Activated CD4-positive, alpha-beta T cell treated with anti-CD3 and anti-CD28 coated beads for 24 hours (primary cell): Measurements from ENCODE around the gene C10orf143.

Experiments
- DNase-seq, 2 donors: peaks; one replicate each; pipeline ENCODE4 v3.0.0-alpha.2; 2020; ENCODE audit warnings: low read depth in 2 of 2

C10orf143 gene

GRCh38 chr10:130053561-130053960 lies 57.1 kb downstream of the C10orf143 start:
- DNase-seq = no peak

GRCh38 chr10:130052193-130052592 lies 58.4 kb downstream of the C10orf143 start:
- no peak for DNase-seq

GRCh38 chr10:130050721-130051120 lies 59.9 kb downstream of the C10orf143 start:
- no peak for DNase-seq

GRCh38 chr10:130049987-130050386 lies 60.6 kb downstream of the C10orf143 start:
- DNase-seq = no peak

- no peak for DNase-seq
These were observed 61.4 kb downstream of the C10orf143 start for GRCh38 chr10:130049244-130049643.

- DNase-seq = no peak
These were observed 62.5 kb downstream of the C10orf143 start for GRCh38 chr10:130048081-130048480.

GRCh38 chr10:130047336-130047735 lies 63.3 kb downstream of the C10orf143 start:
- no peak for DNase-seq

- no peak for DNase-seq
These were observed 64.0 kb downstream of the C10orf143 start for GRCh38 chr10:130046591-130046990.

- no peak for DNase-seq
These were observed 64.8 kb downstream of the C10orf143 start for GRCh38 chr10:130045801-130046321.

- no peak for DNase-seq
These were observed 65.5 kb downstream of the C10orf143 start for GRCh38 chr10:130045091-130045652.

GRCh38 chr10:130044067-130045061 lies 66.3 kb downstream of the C10orf143 start:
- no peak for DNase-seq

GRCh38 chr10:130043491-130043890 lies 67.1 kb downstream of the C10orf143 start:
- DNase-seq = no peak

- DNase-seq = no peak
These were observed 68.2 kb downstream of the C10orf143 start for GRCh38 chr10:130042381-130042780.

GRCh38 chr10:130041451-130042371 lies 68.9 kb downstream of the C10orf143 start:
- DNase-seq = no peak

- DNase-seq = no peak
These were observed 69.8 kb downstream of the C10orf143 start for GRCh38 chr10:130040817-130041330.

- DNase-seq = no peak
These were observed 70.3 kb downstream of the C10orf143 start for GRCh38 chr10:130040351-130040750.

- no peak for DNase-seq
These were observed 71.5 kb downstream of the C10orf143 start for GRCh38 chr10:130039141-130039540.

GRCh38 chr10:130038611-130039109 lies 72.0 kb downstream of the C10orf143 start:
- DNase-seq = no peak

- DNase-seq = no peak
These were observed 72.5 kb downstream of the C10orf143 start for GRCh38 chr10:130038019-130038555.

GRCh38 chr10:130037169-130037661 lies 73.4 kb downstream of the C10orf143 start:
- DNase-seq = no peak
